IMR-90 (cell line): ENCODE results near the gene RRP1. TPM values are rescaled to one million over a fixed set of nuclear protein-coding genes. Genes with fewer than 3 reads are reported as not detected.

ENCODE experiments used
- ATAC-seq: fragments of 200-7000 bp; cut with Tn5 transposase; 2 replicates; pipeline ENCODE4 v1.9.1; 2020; ENCODE audit warnings: low read depth, mild to moderate bottlenecking, moderate library complexity
- BruUV-seq: library from RNA; stranded (reverse); fragments of 400-500 nt; replicated peaks from 2 replicates; lab custom pipeline; 2021; lab: Mats Ljungman, UMichigan
- CTCF ChIA-PET: fragments of 300-600 bp; formaldehyde crosslinking; extraction: SDS; loops from one replicate; lab custom pipeline; 2021; ENCODE audit warnings: antibody characterized with exemption; lab: Yijun Ruan, JAX
- POLR2A ChIA-PET: fragments of 300-600 bp; sonication (Branson Sonifier 250); formaldehyde crosslinking; loops from one replicate; lab custom pipeline; 2022; ENCODE audit warnings: antibody characterized with exemption; ENCODE audit not compliant: unreplicated experiment; lab: Charles Lee
- DNase-seq: peaks from one replicate; pipeline ENCODE4 v3.0.0; 2013
- H2AFZ ChIP-seq: replicated peaks from 2 replicates; pipeline ENCODE3; 2013; ENCODE audit warnings: low read length, mild to moderate bottlenecking; ENCODE audit not compliant: poor library complexity
- H2AK5ac ChIP-seq: 2 replicates; pipeline ENCODE4 v1.6.1; 2013; ENCODE audit warnings: low read depth, low read length, inconsistent platforms
- H2AK9ac ChIP-seq: replicated peaks from 2 replicates; pipeline ENCODE3; 2013; ENCODE audit warnings: mild to moderate bottlenecking, low read depth, low read length, moderate library complexity; ENCODE audit not compliant: poor library complexity
- H2BK120ac ChIP-seq: 2 replicates; pipeline ENCODE4 v1.6.1; 2013; ENCODE audit warnings: low read depth, low read length, inconsistent platforms
- H2BK15ac ChIP-seq: 3 replicates; pipeline ENCODE4 v1.6.1; 2013; ENCODE audit warnings: low read depth, low read length, inconsistent platforms
- H2BK20ac ChIP-seq: 2 replicates; pipeline ENCODE4 v1.6.1; 2013; ENCODE audit warnings: low read depth, mild to moderate bottlenecking, inconsistent platforms, low read length, moderate library complexity
- H2BK5ac ChIP-seq: 2 replicates; pipeline ENCODE4 v1.6.1; 2013; ENCODE audit warnings: mild to moderate bottlenecking, low read depth, low read length, inconsistent platforms; ENCODE audit not compliant: poor library complexity, severe bottlenecking
- H3K14ac ChIP-seq: replicated peaks from 2 replicates; pipeline ENCODE4 v1.6.1; 2013; ENCODE audit warnings: low read depth, low read length, inconsistent platforms
- H3K18ac ChIP-seq: 2 replicates; pipeline ENCODE4 v1.6.1; 2013; ENCODE audit warnings: low read depth, low read length, control low read depth
- H3K23ac ChIP-seq: 2 replicates; pipeline ENCODE4 v1.6.1; 2013; ENCODE audit warnings: low read depth, low read length, inconsistent platforms
- H3K27ac ChIP-seq: 2 replicates; pipeline ENCODE4 v1.5.1; 2013; ENCODE audit warnings: mild to moderate bottlenecking, control low read depth, low read length; ENCODE audit not compliant: insufficient read depth
- H3K27me3 ChIP-seq: 2 replicates; pipeline ENCODE4 v1.6.1; 2013; ENCODE audit warnings: low read length; ENCODE audit not compliant: control insufficient read depth, insufficient read depth
- H3K36me3 ChIP-seq: 2 replicates; pipeline ENCODE4 v1.6.1; 2013; ENCODE audit warnings: low read length, mixed read lengths; ENCODE audit not compliant: control insufficient read depth, insufficient read depth
- H3K4ac ChIP-seq: 2 replicates; pipeline ENCODE4 v1.6.1; 2013; ENCODE audit warnings: low read depth, low read length, inconsistent platforms
- H3K4me1 ChIP-seq: 2 replicates; pipeline ENCODE4 v1.6.1; 2013; ENCODE audit warnings: low read length, mixed read lengths; ENCODE audit not compliant: control insufficient read depth, insufficient read depth
- H3K4me2 ChIP-seq: 2 replicates; pipeline ENCODE4 v1.6.1; 2013; ENCODE audit warnings: low read depth, mild to moderate bottlenecking, control low read depth, low read length, moderate library complexity
- H3K4me3 ChIP-seq: 2 replicates; pipeline ENCODE4 v1.5.1; 2013; ENCODE audit warnings: low read depth, mild to moderate bottlenecking, control low read depth, low read length, moderate library complexity; ENCODE audit not compliant: insufficient read depth
- H3K56ac ChIP-seq: 2 replicates; pipeline ENCODE4 v1.6.1; 2013; ENCODE audit warnings: low read length, inconsistent platforms; ENCODE audit not compliant: insufficient read depth; ENCODE audit errors: extremely low read depth
- H3K79me1 ChIP-seq, 2 experiments: 2 replicates each; pipeline ENCODE4 v1.6.1; 2013; ENCODE audit warnings: low read length in 2 of 2, inconsistent platforms in 1 of 2, low read depth in 1 of 2
- H3K9ac ChIP-seq: 2 replicates; pipeline ENCODE4 v1.6.1; 2013; ENCODE audit warnings: low read depth, low read length, control low read depth
- H3K9me1 ChIP-seq: 2 replicates; pipeline ENCODE4 v1.6.1; 2013; ENCODE audit warnings: low read length, inconsistent platforms; ENCODE audit not compliant: insufficient read depth
- H3K9me3 ChIP-seq: 2 replicates; pipeline ENCODE4 v1.6.1; 2013; ENCODE audit warnings: low read length; ENCODE audit not compliant: control insufficient read depth, insufficient read depth
- H4K20me1 ChIP-seq: 2 replicates; pipeline ENCODE4 v1.6.1; 2013; ENCODE audit warnings: low read length, inconsistent platforms; ENCODE audit not compliant: insufficient read depth
- H4K5ac ChIP-seq: 2 replicates; pipeline ENCODE4 v1.6.1; 2013; ENCODE audit warnings: mild to moderate bottlenecking, low read depth, low read length, control low read depth
- H4K8ac ChIP-seq, 2 experiments: 2 replicates each; pipeline ENCODE4 v1.6.1; 2013; ENCODE audit warnings: low read depth in 2 of 2, low read length in 2 of 2, control low read depth in 1 of 2, inconsistent platforms in 1 of 2
- H4K91ac ChIP-seq: 2 replicates; pipeline ENCODE4 v1.6.1; 2013; ENCODE audit warnings: low read depth, low read length, inconsistent platforms; ENCODE audit not compliant: insufficient read depth
- BHLHE40 ChIP-seq: fragments of 150-350 bp; IDR thresholded peaks from 2 replicates; pipeline ENCODE4 v1.6.1; 2016; ENCODE audit warnings: mild to moderate bottlenecking, low read depth, low read length
- CEBPB ChIP-seq: IDR thresholded peaks from 2 replicates; pipeline ENCODE4 v1.6.1; 2012; ENCODE audit warnings: low read depth, low read length, improper control_type of control experiment
- FOS ChIP-seq: fragments of 150-350 bp; IDR thresholded peaks from 2 replicates; pipeline ENCODE4 v1.6.1; 2016; ENCODE audit warnings: low read depth, low read length
- WGBS, 2 experiments: methylation state at CpG; one replicate each; pipeline versions ENCODE4 v1.1.5 to v1.1.7; 2013; ENCODE audit warnings: missing lambda C conversion rate in 2 of 2; ENCODE audit not compliant: insufficient read length in 1 of 2; ENCODE audit errors: extremely low coverage in 2 of 2; 5-methylcytosine and 5-hydroxymethylcytosine counted together
- dilution Hi-C: fragments of 300-500 bp; cut with HindIII; formaldehyde crosslinking; loops from one replicate; pipeline ENCODE4 v1.14.3; 2018; ENCODE audit warnings: low sequenced_read_pairs; ENCODE audit not compliant: unreplicated experiment
- in situ Hi-C: fragments of 300-500 bp; cut with MboI; formaldehyde crosslinking; loops from 3 replicates; pipeline ENCODE4 v1.14.3; 2019; ENCODE audit warnings: low sequenced_read_pairs, inconsistent platforms, mixed read lengths
- intact Hi-C: fragments of 100-400 bp; cut with micrococcal nuclease; formaldehyde crosslinking; loops from 2 replicates; pipeline ENCODE4 v1.10.0; 2022
- polyA plus RNA-seq, 3 experiments: library from polyadenylated mRNA; depleted of rRNA; stranded (reverse); fragments of >200 nt; gene quantifications; 2 replicates each; pipeline ENCODE4 v1.2.3, GENCODE V29; 2012; ENCODE audit warnings: low replicate concordance in 1 of 3
- total RNA-seq: library from RNA; depleted of rRNA; stranded (reverse); fragments of >200 nt; gene quantifications from 2 replicates; pipeline ENCODE4 v1.2.3, GENCODE V29; 2012

RRP1 gene
- total and polyA plus RNA-seq, 2 of the 4 experiments (the other 2 are of a cell fraction), result 20.2 to 23.3 TPM

- Histone ChIP-seq H4K91ac (no peak overlapping the region), H2BK15ac (no peak overlapping the region), H3K9me3 (peaks cover 5% of the 10 kb centered on the region; the same call in 1 of the 2 replicates), H2BK20ac (no peak overlapping the region), H3K9me1 (no peaks in the 10 kb centered on the region), H3K4me1 (no peaks in the 10 kb centered on the region), H3K4ac (no peak overlapping the region), H3K27ac (no peak overlapping the region), H4K5ac (no peak overlapping the region), H3K18ac (no peak overlapping the region), H3K27me3 (peaks cover 29% of the 10 kb centered on the region), H2BK120ac (no peak overlapping the region), H4K8ac (no peak overlapping the region), H2AFZ (no peak overlapping the region), H3K4me3 (no peak overlapping the region), H2AK5ac (no peak overlapping the region), H2BK5ac (no peak overlapping the region), H2AK9ac (no peak overlapping the region), H3K14ac (no peak overlapping the region), H3K9ac (no peak overlapping the region), H3K4me2 (no peak overlapping the region), H3K36me3 (no peaks in the 10 kb centered on the region), H3K56ac (no peak overlapping the region), H4K20me1 (no peaks in the 10 kb centered on the region), H3K23ac (no peak overlapping the region), H3K79me1 (no peaks in the 10 kb centered on the region)
- in situ Hi-C loops, result no loop called here
- no peak for TF ChIP-seq BHLHE40
- no peak for TF ChIP-seq FOS
- no peak for TF ChIP-seq CEBPB
- 89% methylated on average over 4 of the region's 12 CpGs; no CpG with 5 or more reads in 1 of the 2 experiments for WGBS, 2 experiments
- ChIA-PET POLR2A (no interaction called here), CTCF (no interaction called here)
- intact Hi-C loops, result no loop called here
- BruUV-seq, result no TSS peak
- ATAC-seq (no peak), DNase-seq (no peak)
- dilution Hi-C loops, result no loop called here
Observed at GRCh38 chr21:43851593-43851992, 62.2 kb downstream of the RRP1 start.
